ENCODE measurements around the gene SNN. TPM values are rescaled to one million over a fixed set of nuclear protein-coding genes. Genes with fewer than 3 reads are reported as not detected.

SNN gene
- total RNA-seq, 2 donors from 2014 or later, result 28.9 to 35.1 TPM

- TF ChIP-seq CTCF (conservative IDR thresholded peaks at IDR 0.05), result no peak
- H3K9me3 Mint-ChIP-seq, result no peaks in the 10 kb centered on the region
- no peaks in the 10 kb centered on the region for H3K9me3 ChIP-seq (ENCODE audit: control insufficient read depth, low read length)
- H3K4me3 Mint-ChIP-seq, result no peak overlapping the region
- H3K4me3 ChIP-seq (ENCODE audit: low read length), result no peak overlapping the region
- no peaks in the 10 kb centered on the region for H3K4me1 Mint-ChIP-seq
- no peak overlapping the region for H3K9ac ChIP-seq (ENCODE audit: extremely low read depth, low read length, poor library complexity, severe bottlenecking)
- no peak for DNase-seq
- H3K27ac Mint-ChIP-seq, result no peak overlapping the region
- H3K36me3 ChIP-seq (ENCODE audit: control insufficient read depth, insufficient read depth, low read length), result no peaks in the 10 kb centered on the region
- H3K36me3 Mint-ChIP-seq (ENCODE audit: low read depth), result no peaks in the 10 kb centered on the region
- WGBS, 2 experiments (ENCODE audit: insufficient coverage in 1 of 2, insufficient read length in 1 of 2), result 90 to 92% methylated on average over 6 to 8 of the region's 8 CpGs
- no peaks in the 10 kb centered on the region for H3K27me3 Mint-ChIP-seq (ENCODE audit: insufficient read depth)
- H3K27ac ChIP-seq (ENCODE audit: low read depth, low read length), result no peak overlapping the region
- no peaks in the 10 kb centered on the region for H3K27me3 ChIP-seq (ENCODE audit: control insufficient read depth, insufficient read depth, low read length, poor library complexity, severe bottlenecking)
- H3K4me1 ChIP-seq (ENCODE audit: control insufficient read depth, insufficient read depth, low read length), result no peaks in the 10 kb centered on the region
Observed at GRCh38 chr16:11651796-11652195, 16.5 kb upstream of the SNN start.

GRCh38 chr16:11655655-11656054 lies 12.6 kb upstream of the SNN start:
- Mint-ChIP-seq H3K27ac (no peak overlapping the region), H3K4me1 (no peaks in the 10 kb centered on the region), H3K36me3 (ENCODE audit: low read depth) (no peaks in the 10 kb centered on the region), H3K9me3 (no peaks in the 10 kb centered on the region), H3K27me3 (ENCODE audit: insufficient read depth) (no peaks in the 10 kb centered on the region), H3K4me3 (no peak overlapping the region)
- DNase-seq, result no peak
- WGBS, 2 experiments (ENCODE audit: insufficient coverage in 1 of 2, insufficient read length in 1 of 2), result 86 to 100% methylated on average over 2 to 7 of the region's 7 CpGs
- H3K9ac ChIP-seq (ENCODE audit: extremely low read depth, low read length, poor library complexity, severe bottlenecking), result no peak overlapping the region
- H3K4me3 ChIP-seq (ENCODE audit: low read length), result no peak overlapping the region
- H3K27ac ChIP-seq (ENCODE audit: low read depth, low read length), result no peak overlapping the region
- no peaks in the 10 kb centered on the region for H3K4me1 ChIP-seq (ENCODE audit: control insufficient read depth, insufficient read depth, low read length)
- H3K9me3 ChIP-seq (ENCODE audit: control insufficient read depth, low read length), result no peaks in the 10 kb centered on the region
- no peaks in the 10 kb centered on the region for H3K36me3 ChIP-seq (ENCODE audit: control insufficient read depth, insufficient read depth, low read length)
- no peak for TF ChIP-seq CTCF (conservative IDR thresholded peaks at IDR 0.05)
- H3K27me3 ChIP-seq (ENCODE audit: control insufficient read depth, insufficient read depth, low read length, poor library complexity, severe bottlenecking), result no peaks in the 10 kb centered on the region

- Histone ChIP-seq H3K9ac (ENCODE audit: extremely low read depth, low read length, poor library complexity, severe bottlenecking) (no peak overlapping the region), H3K4me3 (ENCODE audit: low read length) (no peak overlapping the region), H3K4me1 (ENCODE audit: control insufficient read depth, insufficient read depth, low read length) (no peaks in the 10 kb centered on the region), H3K36me3 (ENCODE audit: control insufficient read depth, insufficient read depth, low read length) (no peaks in the 10 kb centered on the region), H3K9me3 (ENCODE audit: control insufficient read depth, low read length) (no peaks in the 10 kb centered on the region), H3K27me3 (ENCODE audit: control insufficient read depth, insufficient read depth, low read length, poor library complexity, severe bottlenecking) (no peaks in the 10 kb centered on the region), H3K27ac (ENCODE audit: low read depth, low read length) (no peak overlapping the region)
- H3K4me3 Mint-ChIP-seq, result no peak overlapping the region
- no peaks in the 10 kb centered on the region for H3K4me1 Mint-ChIP-seq
- no peaks in the 10 kb centered on the region for H3K27me3 Mint-ChIP-seq (ENCODE audit: insufficient read depth)
- TF ChIP-seq CTCF (conservative IDR thresholded peaks at IDR 0.05), result no peak
- no peak for DNase-seq
- no peaks in the 10 kb centered on the region for H3K36me3 Mint-ChIP-seq (ENCODE audit: low read depth)
- WGBS, 2 experiments (ENCODE audit: insufficient coverage in 1 of 2, insufficient read length in 1 of 2), result 90% methylated on average over 5 to 8 of the region's 8 CpGs
- no peaks in the 10 kb centered on the region for H3K9me3 Mint-ChIP-seq
- H3K27ac Mint-ChIP-seq, result no peak overlapping the region
Observed at GRCh38 chr16:11657556-11657955, 10.7 kb upstream of the SNN start.

Measured in endodermal cell (in vitro differentiated cells).